Mucosa of descending colon (tissue), 3 donors: ENCODE measurements around the gene CCDC57. TPM values are rescaled to one million over a fixed set of nuclear protein-coding genes. Genes with fewer than 3 reads are reported as not detected.
"Not testable (repeated sequence)": the region's sequence is repeated elsewhere in the genome, so short reads cannot be mapped to it uniquely, and the experiment has no call there.

Source experiments
- ATAC-seq: fragments of 200-7000 bp; cut with Tn5 transposase; one replicate; pipeline ENCODE4 v1.9.1; 2020; ENCODE audit warnings: mild to moderate bottlenecking, moderate library complexity
- DNase-seq, 3 donors: peaks; one replicate each; pipeline ENCODE4 v3.0.0-alpha.2; 2020
- H3K36me3 ChIP-seq: fragments of 200-600 bp; one replicate; pipeline ENCODE4 v1.8.0; 2021; ENCODE audit warnings: low read depth, mild to moderate bottlenecking
- H3K4me1 ChIP-seq: fragments of 200-600 bp; one replicate; pipeline ENCODE4 v1.8.0; 2021; ENCODE audit warnings: low read depth, mild to moderate bottlenecking
- H3K4me3 ChIP-seq: fragments of 200-600 bp; one replicate; pipeline ENCODE4 v1.8.0; 2021; ENCODE audit warnings: mild to moderate bottlenecking
- H3K9me3 ChIP-seq: fragments of 200-600 bp; one replicate; pipeline ENCODE4 v1.8.0; 2021; ENCODE audit warnings: mild to moderate bottlenecking
- CTCF ChIP-seq: fragments of 200-600 bp; IDR thresholded peaks from one replicate; pipeline ENCODE4 v1.8.0; 2022; ENCODE audit warnings: antibody characterized with exemption, mild to moderate bottlenecking
- intact Hi-C, 2 donors: fragments of 100-400 bp; cut with DNase I in 1 of 2; cut with micrococcal nuclease in 1 of 2; formaldehyde crosslinking; loops; one replicate each; pipeline versions ENCODE4 v1.11.0 to v1.11.1; 2022; cut with DNase I, micrococcal nuclease
- long read RNA-seq, 2 donors: library from polyadenylated mRNA; unstranded; transcript quantifications; one replicate each; pipeline ENCODE4 v2.0.0, GENCODE V29; 2019 to 2021
- total RNA-seq, 3 donors: library from RNA; stranded (reverse); fragmentation: NEBNext Ultra II Directional in 2 of 3; extraction: Animal tissue kit (Norgen Biotek cat#: 25700) in 2 of 3; gene quantifications; one replicate each; pipeline versions ENCODE4 v1.2.1 to v1.2.4, GENCODE V29; 2021 to 2023
- donor health status: DM: no; HTN: no; CAD: no; lungs with moderate emphysema.
- donor health status: DM: no; HTN: no; CAD: no.
- donor health status: DM: no; HTN: yes; CAD: no.

CCDC57 gene, protein sequence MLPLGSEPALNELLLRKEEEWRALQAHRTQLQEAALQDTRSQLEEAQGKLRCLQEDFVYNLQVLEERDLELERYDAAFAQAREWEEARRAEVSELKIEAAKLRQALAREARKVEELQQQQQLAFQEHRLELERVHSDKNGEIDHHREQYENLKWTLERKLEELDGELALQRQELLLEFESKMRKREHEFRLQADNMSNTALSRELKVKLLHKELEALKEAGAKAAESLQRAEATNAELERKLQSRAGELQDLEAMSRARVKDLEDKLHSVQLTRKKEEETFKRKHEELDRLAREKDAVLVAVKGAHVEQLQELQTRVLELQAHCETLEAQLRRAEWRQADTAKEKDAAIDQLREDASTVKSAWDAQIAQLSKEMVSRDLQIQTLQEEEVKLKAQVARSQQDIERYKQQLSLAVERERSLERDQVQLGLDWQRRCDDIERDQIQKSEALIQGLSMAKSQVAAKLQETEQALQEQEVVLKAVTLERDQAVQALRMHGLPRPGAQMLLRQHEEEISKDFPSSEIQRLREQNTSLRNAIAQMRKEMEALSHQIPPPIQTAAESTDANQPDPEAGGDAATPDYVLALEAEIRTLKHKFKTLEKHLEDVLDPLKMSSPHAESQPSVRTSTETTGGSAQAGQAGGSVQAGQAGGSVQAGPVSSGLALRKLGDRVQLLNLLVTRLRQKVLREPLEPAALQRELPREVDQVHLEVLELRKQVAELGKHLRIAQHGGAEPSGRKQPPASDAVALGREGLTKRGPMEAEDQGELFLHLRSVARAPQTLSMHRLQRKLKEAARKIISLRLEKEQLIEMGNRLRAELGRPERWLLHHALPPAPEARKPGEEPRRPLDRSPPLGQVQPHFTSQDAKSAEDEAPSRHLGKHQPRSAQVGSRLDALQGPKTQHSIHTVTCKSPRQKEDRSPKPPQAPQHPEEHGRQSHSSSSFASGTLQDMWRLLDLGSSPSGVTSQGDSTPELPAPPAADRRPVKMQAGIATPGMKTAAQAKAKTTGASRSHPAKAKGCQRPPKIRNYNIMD
- 10 to 100 TPM; 41.3 to 46.3 (median 45.4) TPM for total RNA-seq
- long read RNA-seq, donor 1, partial matches to known transcripts, result 5 of 30 reads
- long read RNA-seq, donor 1, other reads (novel, unspliced or antisense), result 23 of 30 reads
- long read RNA-seq, donor 2, transcript CCDC57-219 (2 exons, 513 nt), result major isoform, 6 of 12 reads
- long read RNA-seq, donor 2, partial matches to known transcripts, result 1 of 12 reads
- long read RNA-seq, donor 2, other reads (novel, unspliced or antisense), result 5 of 12 reads

DNA sequence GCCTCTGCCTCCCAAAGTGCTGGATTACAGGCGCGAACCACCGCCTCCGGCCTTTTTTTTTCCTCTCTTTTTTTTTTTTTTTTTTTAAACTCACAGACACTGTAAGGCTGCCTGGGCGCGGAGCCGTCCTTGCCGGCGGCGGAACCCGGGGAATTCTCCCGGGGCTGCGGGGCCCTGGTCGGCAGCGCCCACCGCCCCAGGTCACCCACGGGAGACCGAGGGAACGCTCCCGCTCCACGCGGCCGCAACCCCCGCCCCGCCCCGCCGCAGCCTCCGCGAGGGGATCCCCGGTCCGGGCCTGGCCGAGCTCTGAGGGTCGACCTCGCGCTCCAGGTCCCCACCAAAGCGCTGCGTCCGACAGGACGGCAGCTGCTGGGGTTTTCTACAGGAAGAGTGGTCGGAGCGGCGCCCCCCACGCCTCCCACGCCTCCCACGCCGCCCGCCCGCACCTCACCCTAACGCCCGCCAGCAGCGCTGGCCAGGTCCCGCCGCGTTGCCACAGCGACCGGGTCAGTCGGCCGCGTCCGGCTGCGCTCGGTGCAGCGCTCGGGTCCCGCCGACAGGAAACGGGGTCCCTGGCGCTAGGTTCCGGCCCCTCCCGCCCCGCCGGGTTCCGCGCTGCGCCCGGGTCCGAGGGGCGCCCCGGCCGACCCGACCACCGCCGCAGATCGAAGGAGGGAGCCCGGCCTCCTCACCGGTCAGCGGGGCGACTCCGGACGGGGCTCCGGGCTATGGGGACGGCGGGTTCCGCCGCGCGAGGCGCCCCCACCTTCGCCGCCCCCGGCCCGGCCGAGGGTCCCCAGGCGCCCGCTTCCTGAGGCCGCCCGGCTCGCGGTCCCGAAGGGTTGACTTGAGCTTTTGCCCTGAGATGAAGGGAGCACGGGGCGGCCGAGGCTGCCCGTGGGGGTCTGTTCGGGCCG is at the start of gene CCDC57:
Gene CCDC57, minus strand, starts transcription at position 512 of the 920 bp plus-strand sequence. CDS start 10,898 bp downstream, outside the sequence.
- Histone ChIP-seq H3K4me1 (peaks cover 30% of the 10 kb centered on the region), H3K36me3 (no peaks in the 10 kb centered on the region), H3K9me3 (no peaks in the 10 kb centered on the region), H3K4me3 (peak within 1 kb of the TSS; percentile 70)
- no peak for TF ChIP-seq CTCF
- ATAC-seq (peak; percentile 84), DNase-seq (peak; percentile 74 to 88 (median 85))
- intact Hi-C loops, result no loop called here

DNA sequence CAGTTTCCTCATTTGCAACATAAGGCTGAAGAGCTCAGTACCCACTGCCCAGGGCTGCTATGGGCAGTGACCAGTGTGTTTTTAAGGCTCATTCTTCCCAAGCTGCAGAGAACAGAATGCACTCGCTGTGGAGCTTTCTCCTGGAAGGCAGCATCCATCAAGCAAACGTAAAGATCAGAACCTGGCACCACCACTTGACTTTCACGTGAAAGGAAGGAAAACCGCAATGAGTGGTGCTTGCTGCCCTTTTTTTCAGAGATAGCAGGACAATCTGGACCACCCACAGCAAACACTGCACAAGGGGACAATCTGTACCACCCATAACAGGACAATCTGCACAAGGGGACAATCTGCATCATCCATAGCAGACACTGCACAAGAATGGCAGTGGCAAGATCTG is 49.7 kb upstream of the CCDC57 start:
- DNase-seq (no peak), ATAC-seq (no peak)
- Histone ChIP-seq H3K4me3 (no peak overlapping the region), H3K9me3 (no peaks in the 10 kb centered on the region), H3K36me3 (peaks cover 12% of the 10 kb centered on the region), H3K4me1 (peaks cover 20% of the 10 kb centered on the region)
- intact Hi-C loops, result no loop called here
- no peak for TF ChIP-seq CTCF

DNA sequence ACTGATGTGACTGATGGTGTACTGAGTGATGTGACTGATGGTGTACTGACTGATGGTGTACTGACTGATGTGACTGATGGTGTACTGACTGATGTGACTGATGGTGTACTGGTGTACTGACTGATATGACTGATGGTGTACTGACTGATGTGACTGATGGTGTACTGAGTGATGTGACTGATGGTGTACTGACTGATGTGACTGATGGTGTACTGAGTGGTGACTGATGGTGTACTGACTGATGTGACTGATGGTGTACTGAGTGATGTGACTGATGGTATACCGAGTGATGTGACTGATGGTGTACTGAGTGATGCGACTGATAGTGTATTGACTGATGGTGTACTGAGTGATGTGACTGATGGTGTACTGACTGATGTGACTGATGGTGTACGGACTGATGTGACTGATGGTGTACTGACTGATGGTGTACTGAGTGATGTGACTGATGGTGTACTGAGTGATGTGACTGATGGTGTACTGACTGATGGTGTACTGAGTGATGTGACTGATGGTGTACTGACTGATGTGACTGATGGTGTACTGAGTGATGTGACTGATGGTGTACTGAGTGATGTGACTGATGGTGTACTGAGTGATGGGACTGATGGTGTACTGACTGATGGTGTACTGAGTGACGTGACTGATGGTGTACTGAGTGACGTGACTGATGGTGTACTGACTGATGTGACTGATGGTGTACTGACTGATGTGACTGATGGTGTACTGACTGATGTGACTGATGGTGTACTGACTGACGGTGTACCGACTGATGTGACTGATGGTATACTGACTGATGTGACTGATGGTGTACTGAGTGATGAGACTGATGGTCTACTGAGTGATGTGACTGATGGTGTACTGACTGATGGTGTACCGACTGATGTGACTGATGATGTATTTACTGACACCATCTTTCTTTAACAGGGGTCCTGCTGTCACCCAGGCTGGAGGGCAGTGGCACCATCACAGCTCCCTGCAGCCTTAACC is 47.6 kb upstream of the CCDC57 start:
- DNase-seq, H3K4me1 ChIP-seq, intact Hi-C loops, H3K4me3 ChIP-seq, ATAC-seq, H3K9me3 ChIP-seq: not testable (repeated sequence)
- H3K36me3 ChIP-seq, result peaks cover 12% of the 10 kb centered on the region

GRCh38 chr17:82258555-82258954 is 45.9 kb upstream of the CCDC57 start:
- intact Hi-C loops, result no loop called here
- Histone ChIP-seq H3K4me3 (no peak overlapping the region), H3K4me1 (peaks cover under 1% of the 10 kb centered on the region), H3K36me3 (peaks cover 9% of the 10 kb centered on the region), H3K9me3 (no peaks in the 10 kb centered on the region)
- DNase-seq, result no peak
- TF ChIP-seq CTCF, result no peak
- no peak for ATAC-seq

GRCh38 chr17:82257473-82257872 is 44.8 kb upstream of the CCDC57 start:
- Histone ChIP-seq H3K36me3 (peaks cover 14% of the 10 kb centered on the region), H3K4me3 (no peak overlapping the region), H3K4me1 (no peaks in the 10 kb centered on the region), H3K9me3 (no peaks in the 10 kb centered on the region)
- ATAC-seq (peak; percentile 90), DNase-seq (peak in 2 of 3 donors; percentile 66 to 70)
- intact Hi-C loops, result no loop called here
- no peak for TF ChIP-seq CTCF
